Smooth muscle cell (in vitro differentiated cells): ENCODE data around the gene KRT5. TPM values are rescaled to one million over a fixed set of nuclear protein-coding genes. Genes with fewer than 3 reads are reported as not detected.
A peak's percentile ranks its signal among the peaks of the same experiment; 100 is the strongest.

ENCODE experiments used
- DNase-seq: peaks from one replicate; lab custom pipeline; 2025; ENCODE audit not compliant: unreplicated experiment; lab: John Stamatoyannopoulos, UW
- H2AFZ ChIP-seq: fragments of 200-600 bp; sonication (generic); 2 replicates; pipeline ENCODE4 v1.6.0; 2016; ENCODE audit warnings: antibody characterized with exemption, low read depth, mild to moderate bottlenecking
- H3F3A ChIP-seq: fragments of 200-600 bp; sonication (generic); 2 replicates; pipeline ENCODE4 v1.6.0; 2017; ENCODE audit warnings: antibody characterized with exemption, low read depth
- H3K27ac ChIP-seq: fragments of 200-600 bp; sonication (generic); 2 replicates; pipeline ENCODE4 v1.5.1; 2016; ENCODE audit warnings: low read depth, mild to moderate bottlenecking
- H3K27me3 ChIP-seq: fragments of 200-600 bp; sonication (generic); 2 replicates; pipeline ENCODE4 v1.6.1; 2016; ENCODE audit warnings: low read depth, mild to moderate bottlenecking
- H3K36me3 ChIP-seq: fragments of 200-600 bp; sonication (generic); 2 replicates; pipeline ENCODE4 v1.5.1; 2016; ENCODE audit warnings: low read depth
- H3K4me1 ChIP-seq: fragments of 200-600 bp; sonication (generic); 2 replicates; pipeline ENCODE4 v1.5.1; 2016; ENCODE audit warnings: low read depth
- H3K4me2 ChIP-seq: fragments of 200-600 bp; sonication (generic); 2 replicates; pipeline ENCODE4 v1.6.0; 2016; ENCODE audit warnings: mild to moderate bottlenecking
- H3K4me3 ChIP-seq: fragments of 200-600 bp; sonication (generic); 2 replicates; pipeline ENCODE4 v1.5.1; 2016; ENCODE audit warnings: mild to moderate bottlenecking
- H3K79me2 ChIP-seq: fragments of 200-600 bp; sonication (generic); 2 replicates; pipeline ENCODE4 v1.6.0; 2016; ENCODE audit warnings: low read depth, mild to moderate bottlenecking
- H3K9ac ChIP-seq: fragments of 200-600 bp; sonication (generic); 2 replicates; pipeline ENCODE4 v1.6.0; 2016; ENCODE audit warnings: low read depth
- H3K9me3 ChIP-seq: fragments of 200-600 bp; sonication (generic); replicated peaks from 2 replicates; pipeline ENCODE4 v1.5.1; 2016; ENCODE audit warnings: low read depth
- H4K20me1 ChIP-seq: fragments of 200-600 bp; sonication (generic); 2 replicates; pipeline ENCODE4 v1.6.0; 2016; ENCODE audit warnings: low read depth
- WGBS: methylation state at CpG from one replicate; pipeline ENCODE4 v1.1.7; 2016; ENCODE audit warnings: low lambda C conversion rate; 5-methylcytosine and 5-hydroxymethylcytosine counted together
- polyA plus RNA-seq: library from polyadenylated mRNA; unstranded; fragments of >200 nt; fragmentation: Nextera tagmentation; extraction: Ambion mirVana; gene quantifications from 2 replicates; pipeline ENCODE4 v1.2.1, GENCODE V29; 2016
- total RNA-seq: library from RNA; depleted of rRNA; stranded (reverse); fragments of >200 nt; gene quantifications from 2 replicates; pipeline ENCODE4 v1.2.3, GENCODE V29; 2014
- TF ChIP-seq, protein P1 (sequence below): fragments of 200-600 bp; sonication (generic); IDR thresholded peaks from 2 replicates; pipeline ENCODE4 v1.5.1; 2017; ENCODE audit warnings: borderline replicate concordance, mild to moderate bottlenecking, antibody characterized with exemption; ENCODE audit not compliant: insufficient read depth, poor library complexity, severe bottlenecking

Gene KRT5
- total RNA-seq (152 and 209 TPM in 2 replicates), polyA plus RNA-seq (67.2 and 198 TPM in 2 replicates)

DNA sequence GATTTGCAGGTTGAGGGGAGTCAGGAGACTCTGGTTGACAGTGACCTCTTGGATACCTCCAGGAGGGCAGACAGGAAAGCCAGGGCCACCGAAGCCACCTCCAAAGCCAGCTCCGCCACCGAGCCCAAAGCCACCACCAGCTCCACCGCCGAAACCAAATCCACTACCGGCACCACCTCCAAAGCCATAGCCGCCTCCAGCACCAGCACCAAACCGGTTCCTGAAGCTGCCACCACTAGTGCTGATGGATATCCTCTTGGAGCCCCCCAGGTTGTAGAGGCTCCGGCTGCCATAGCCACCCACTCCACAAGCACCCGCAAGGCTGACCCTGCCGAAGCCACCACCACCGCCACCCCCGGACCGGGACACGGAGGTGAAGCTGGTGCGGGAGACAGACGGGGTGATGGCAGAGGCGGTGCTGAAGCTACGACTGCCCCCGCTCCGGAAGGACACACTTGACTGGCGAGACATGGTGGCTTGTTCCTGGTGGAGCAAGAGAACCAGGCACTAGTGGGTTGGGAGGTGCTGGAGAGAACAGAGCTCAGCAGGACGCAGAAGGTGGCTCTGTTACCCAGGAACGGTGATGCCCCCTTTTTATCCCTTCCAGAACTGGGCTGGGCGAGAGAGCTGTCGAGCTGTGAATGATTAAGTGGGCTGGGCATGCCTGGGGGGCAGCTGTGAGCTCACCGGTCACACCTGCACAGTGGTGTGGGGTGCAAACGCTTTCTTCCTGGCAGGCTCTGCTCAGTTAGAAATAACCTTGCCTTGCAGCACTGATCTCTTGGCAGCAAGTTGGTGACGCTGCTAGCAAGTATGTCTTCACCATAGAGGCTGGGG lies at the start of gene KRT5:
TSS of gene KRT5 (minus strand) at position 569 of the 837 bp plus-strand sequence. CDS start at position 471, 98 bp downstream.
- no peaks in the 10 kb centered on the region for H3F3A ChIP-seq
- peak within 1 kb of the TSS; percentile 40 for H3K4me2 ChIP-seq
- no peaks in the 10 kb centered on the region for H3K79me2 ChIP-seq
- no peaks in the 10 kb centered on the region for H3K27me3 ChIP-seq
- peak within 1 kb of the TSS; percentile 74 for H3K27ac ChIP-seq
- no peak within 1 kb of the TSS for H2AFZ ChIP-seq
- H4K20me1 ChIP-seq: no peaks in the 10 kb centered on the region
- peaks cover 5% of the 10 kb centered on the region for H3K4me1 ChIP-seq
- 89% methylated on average over 29 of the region's 29 CpGs for WGBS
- H3K9ac ChIP-seq: no peak within 1 kb of the TSS
- no peak for DNase-seq
- no peaks in the 10 kb centered on the region for H3K9me3 ChIP-seq
- TF ChIP-seq, protein P1, sequence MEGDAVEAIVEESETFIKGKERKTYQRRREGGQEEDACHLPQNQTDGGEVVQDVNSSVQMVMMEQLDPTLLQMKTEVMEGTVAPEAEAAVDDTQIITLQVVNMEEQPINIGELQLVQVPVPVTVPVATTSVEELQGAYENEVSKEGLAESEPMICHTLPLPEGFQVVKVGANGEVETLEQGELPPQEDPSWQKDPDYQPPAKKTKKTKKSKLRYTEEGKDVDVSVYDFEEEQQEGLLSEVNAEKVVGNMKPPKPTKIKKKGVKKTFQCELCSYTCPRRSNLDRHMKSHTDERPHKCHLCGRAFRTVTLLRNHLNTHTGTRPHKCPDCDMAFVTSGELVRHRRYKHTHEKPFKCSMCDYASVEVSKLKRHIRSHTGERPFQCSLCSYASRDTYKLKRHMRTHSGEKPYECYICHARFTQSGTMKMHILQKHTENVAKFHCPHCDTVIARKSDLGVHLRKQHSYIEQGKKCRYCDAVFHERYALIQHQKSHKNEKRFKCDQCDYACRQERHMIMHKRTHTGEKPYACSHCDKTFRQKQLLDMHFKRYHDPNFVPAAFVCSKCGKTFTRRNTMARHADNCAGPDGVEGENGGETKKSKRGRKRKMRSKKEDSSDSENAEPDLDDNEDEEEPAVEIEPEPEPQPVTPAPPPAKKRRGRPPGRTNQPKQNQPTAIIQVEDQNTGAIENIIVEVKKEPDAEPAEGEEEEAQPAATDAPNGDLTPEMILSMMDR: no peak
- H3K4me3 ChIP-seq: no peak within 1 kb of the TSS
- H3K36me3 ChIP-seq: no peaks in the 10 kb centered on the region

DNA sequence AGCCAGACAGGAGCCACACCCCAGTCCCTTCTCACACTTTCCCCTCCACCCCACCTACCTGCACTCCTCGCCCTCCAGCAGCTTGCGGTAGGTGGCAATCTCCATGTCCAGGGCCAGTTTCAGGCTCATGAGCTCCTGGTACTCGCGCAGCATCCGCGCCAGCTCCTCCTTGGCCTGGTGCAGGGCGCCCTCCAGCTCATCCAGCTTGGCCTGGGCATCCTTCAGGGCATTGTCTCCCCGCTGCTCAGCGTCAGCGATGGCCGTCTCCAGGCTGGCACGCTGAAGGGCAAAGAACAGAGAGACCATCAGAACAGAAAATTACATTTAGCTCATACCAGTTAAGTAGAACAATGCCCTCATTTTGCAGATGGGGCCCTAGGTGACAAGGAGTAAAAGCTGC lies 47.9 kb upstream of the KRT5 start:
- Histone ChIP-seq H3K4me3 (no peak overlapping the region), H3K27ac (no peak overlapping the region), H3K4me2 (no peak overlapping the region), H3K27me3 (peaks cover 20% of the 10 kb centered on the region), H3K9ac (no peak overlapping the region), H2AFZ (no peak overlapping the region), H3K4me1 (no peaks in the 10 kb centered on the region), H3K36me3 (no peaks in the 10 kb centered on the region), H4K20me1 (no peaks in the 10 kb centered on the region), H3K9me3 (no peaks in the 10 kb centered on the region), H3F3A (no peaks in the 10 kb centered on the region), H3K79me2 (no peaks in the 10 kb centered on the region)
- no peak for DNase-seq
- TF ChIP-seq, protein P1: no peak
- WGBS: 94% methylated on average over 12 of the region's 12 CpGs

DNA sequence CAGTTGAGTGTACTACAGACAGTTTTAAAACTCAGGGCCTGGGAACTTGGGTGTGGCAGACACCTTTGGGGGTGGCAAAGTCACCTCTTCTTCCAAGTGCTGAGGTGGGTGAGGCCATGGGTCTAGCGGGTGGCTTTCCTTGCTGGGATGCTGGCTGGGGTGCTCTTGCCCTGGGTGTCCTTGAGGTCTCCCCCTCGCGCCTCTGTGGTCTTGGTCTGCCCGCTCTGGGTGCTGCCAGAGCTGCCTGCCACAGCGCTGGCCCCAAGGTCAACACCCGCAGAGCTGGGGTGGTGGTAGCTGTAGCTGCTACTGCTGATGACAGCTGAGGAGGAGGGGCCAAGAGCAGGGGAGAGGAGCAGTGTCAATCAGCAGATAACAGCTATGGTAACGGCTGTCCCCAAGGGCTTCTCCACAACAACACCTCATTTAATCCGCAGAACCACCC lies 46.7 kb upstream of the KRT5 start:
- Histone ChIP-seq H3K4me3 (no peak overlapping the region), H2AFZ (no peak overlapping the region), H3K4me2 (no peak overlapping the region), H3K9me3 (no peaks in the 10 kb centered on the region), H3K27ac (no peak overlapping the region), H3K4me1 (no peaks in the 10 kb centered on the region), H3K79me2 (no peaks in the 10 kb centered on the region), H3K9ac (no peak overlapping the region), H3F3A (no peaks in the 10 kb centered on the region), H3K27me3 (peaks cover 21% of the 10 kb centered on the region), H4K20me1 (no peaks in the 10 kb centered on the region), H3K36me3 (no peaks in the 10 kb centered on the region)
- TF ChIP-seq, protein P1: no peak
- DNase-seq: no peak
- WGBS: 79% methylated on average over 8 of the region's 8 CpGs
